ENCODE data around the gene TCERG1.

DNA sequence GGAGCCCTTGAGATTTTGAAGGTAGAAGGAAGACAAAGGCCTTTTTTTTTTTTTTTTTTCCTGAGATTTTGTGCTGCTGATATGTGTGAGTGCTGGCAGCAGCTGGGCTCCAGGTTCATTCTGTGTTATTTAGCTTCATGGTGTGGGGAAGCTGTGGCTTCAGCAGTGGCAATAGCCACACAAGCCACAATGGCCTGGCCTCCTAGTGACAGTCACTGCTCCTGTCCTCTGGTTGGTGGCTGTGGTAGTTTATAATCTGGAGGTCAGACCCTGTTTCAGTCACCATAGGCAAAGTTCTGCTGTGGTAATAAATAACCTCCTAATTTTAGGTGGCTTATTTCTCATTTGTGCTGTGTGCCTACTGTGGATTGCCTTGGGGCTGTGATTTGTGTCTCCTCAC, 97.1 kb downstream of the TCERG1 start:
- TF ChIP-seq, protein P1, sequence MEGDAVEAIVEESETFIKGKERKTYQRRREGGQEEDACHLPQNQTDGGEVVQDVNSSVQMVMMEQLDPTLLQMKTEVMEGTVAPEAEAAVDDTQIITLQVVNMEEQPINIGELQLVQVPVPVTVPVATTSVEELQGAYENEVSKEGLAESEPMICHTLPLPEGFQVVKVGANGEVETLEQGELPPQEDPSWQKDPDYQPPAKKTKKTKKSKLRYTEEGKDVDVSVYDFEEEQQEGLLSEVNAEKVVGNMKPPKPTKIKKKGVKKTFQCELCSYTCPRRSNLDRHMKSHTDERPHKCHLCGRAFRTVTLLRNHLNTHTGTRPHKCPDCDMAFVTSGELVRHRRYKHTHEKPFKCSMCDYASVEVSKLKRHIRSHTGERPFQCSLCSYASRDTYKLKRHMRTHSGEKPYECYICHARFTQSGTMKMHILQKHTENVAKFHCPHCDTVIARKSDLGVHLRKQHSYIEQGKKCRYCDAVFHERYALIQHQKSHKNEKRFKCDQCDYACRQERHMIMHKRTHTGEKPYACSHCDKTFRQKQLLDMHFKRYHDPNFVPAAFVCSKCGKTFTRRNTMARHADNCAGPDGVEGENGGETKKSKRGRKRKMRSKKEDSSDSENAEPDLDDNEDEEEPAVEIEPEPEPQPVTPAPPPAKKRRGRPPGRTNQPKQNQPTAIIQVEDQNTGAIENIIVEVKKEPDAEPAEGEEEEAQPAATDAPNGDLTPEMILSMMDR (IDR thresholded peaks at IDR 0.05) = no peak
- no peak for TF ChIP-seq POLR2A (IDR thresholded peaks at IDR 0.05)
